ENCODE data around the gene GGA2. TPM values are rescaled to one million over a fixed set of nuclear protein-coding genes. Genes with fewer than 3 reads are reported as not detected.

GGA2 gene
- total RNA-seq, 6 experiments from 2014 or later = 19.2 to 31.7 (median 27.8) TPM

GRCh38 chr16:23534868-23535860 is 24.9 kb upstream of the GGA2 start:
- H3K27ac ChIP-seq = no peak overlapping the region
- peaks cover 0 to 4% (median 0%) of the 10 kb centered on the region in 4 donors for H3K4me1 ChIP-seq
- ATAC-seq (no peak), DNase-seq (no peak)
- TF ChIP-seq POLR2A (IDR thresholded peaks at IDR 0.05) = no peak
- H3K36me3 ChIP-seq = peaks cover 0 to 61% (median 13%) of the 10 kb centered on the region in 4 donors
- H3K27me3 ChIP-seq = no peaks in the 10 kb centered on the region
- intact Hi-C loops (cut with DNase I) = no loop called here
- 97% methylated on average over 5 of the region's 19 CpGs for WGBS (ENCODE audit: insufficient coverage, low coverage, low lambda C conversion rate, missing lambda C conversion rate)
- no peaks in the 10 kb centered on the region for H3K9me3 ChIP-seq
- no peak overlapping the region for H3K4me3 ChIP-seq

DNA sequence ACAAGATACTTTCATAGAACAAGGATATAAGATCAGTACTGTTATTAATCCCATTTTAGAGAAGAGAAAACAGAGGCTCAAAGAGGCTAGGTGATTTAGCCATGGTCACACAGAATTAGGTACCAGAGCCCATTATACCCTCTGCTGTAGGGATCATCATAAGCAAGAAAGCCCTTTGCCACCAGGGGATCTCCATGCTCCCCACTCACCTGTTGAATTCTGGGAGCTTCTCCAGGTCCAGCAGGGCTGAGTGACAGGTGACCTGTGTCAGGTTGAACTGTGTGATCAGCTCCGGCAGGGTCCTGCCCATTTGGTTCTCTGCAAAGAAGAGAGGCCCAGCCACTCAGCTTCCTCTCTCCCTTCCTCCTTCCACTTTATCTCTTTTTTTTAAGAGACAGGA is 22.2 kb upstream of the GGA2 start:
- TF ChIP-seq POLR2A (IDR thresholded peaks at IDR 0.05) (no peak), CTCF (IDR thresholded peaks at IDR 0.05) (no peak)
- ATAC-seq = no peak
- Histone ChIP-seq H3K4me1 (no peaks in the 10 kb centered on the region), H3K9me3 (no peaks in the 10 kb centered on the region), H3K36me3 (peaks cover 0 to 63% (median 11%) of the 10 kb centered on the region in 4 donors), H3K27ac (no peak overlapping the region), H3K4me3 (no peak overlapping the region), H3K27me3 (no peaks in the 10 kb centered on the region)
- WGBS (ENCODE audit: insufficient coverage, low coverage, low lambda C conversion rate, missing lambda C conversion rate) = no CpG with 5 or more reads among the region's 1 CpG
- intact Hi-C loops (cut with DNase I) = no loop called here
- no peak for DNase-seq

- no peaks in the 10 kb centered on the region for H3K9me3 ChIP-seq
- no peaks in the 10 kb centered on the region for H3K4me1 ChIP-seq
- no peak overlapping the region for H3K27ac ChIP-seq
- no peaks in the 10 kb centered on the region for H3K27me3 ChIP-seq
- no peak overlapping the region for H3K4me3 ChIP-seq
- no peak for TF ChIP-seq CTCF (IDR thresholded peaks at IDR 0.05)
- no peak for TF ChIP-seq POLR2A (IDR thresholded peaks at IDR 0.05)
- ATAC-seq (no peak), DNase-seq (no peak)
- peaks cover 0 to 54% (median 11%) of the 10 kb centered on the region in 4 donors for H3K36me3 ChIP-seq
- WGBS (ENCODE audit: insufficient coverage, low coverage, low lambda C conversion rate, missing lambda C conversion rate) = 96% methylated on average over 5 of the region's 5 CpGs
- intact Hi-C loops (cut with DNase I) = no loop called here
These were observed 19.8 kb upstream of the GGA2 start for GRCh38 chr16:23530062-23530461.

DNA sequence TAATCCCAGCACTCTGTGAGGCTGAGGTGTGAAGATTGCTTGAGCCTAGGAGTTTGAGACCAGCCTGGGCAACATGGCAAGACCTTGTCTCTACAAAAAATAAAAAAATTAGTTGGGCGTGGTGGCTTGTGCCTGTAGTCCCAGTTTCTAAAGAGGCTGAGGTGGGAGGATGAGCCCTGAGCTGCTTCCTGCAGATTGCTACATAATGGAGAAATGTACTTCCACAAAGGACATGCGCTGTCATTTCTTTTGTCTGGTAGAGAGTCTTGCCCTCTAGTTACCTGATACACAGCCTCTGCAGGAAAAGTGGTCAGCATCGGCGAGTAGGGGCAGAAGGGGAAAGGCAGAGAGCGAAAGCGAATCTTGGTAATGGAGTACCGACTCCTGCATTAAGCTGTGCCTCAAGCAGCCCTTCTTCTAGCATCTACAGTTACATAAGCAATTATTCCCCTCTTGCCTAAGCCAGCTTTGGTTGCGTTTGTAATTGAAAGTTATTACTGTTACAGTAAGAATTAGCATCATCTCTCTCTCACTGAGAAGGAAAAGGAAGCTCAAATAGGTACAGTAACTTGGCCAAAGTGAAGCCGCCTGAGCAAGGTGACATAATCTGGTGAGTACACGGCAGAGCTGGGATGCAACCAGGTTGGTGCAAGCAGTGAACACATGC is 18.5 kb upstream of the GGA2 start:
- no peaks in the 10 kb centered on the region for H3K9me3 ChIP-seq
- WGBS (ENCODE audit: insufficient coverage, low coverage, low lambda C conversion rate, missing lambda C conversion rate) = 89% methylated on average over 9 of the region's 10 CpGs
- H3K27ac ChIP-seq = no peak overlapping the region
- no peaks in the 10 kb centered on the region for H3K4me1 ChIP-seq
- no peak for TF ChIP-seq CTCF (IDR thresholded peaks at IDR 0.05)
- TF ChIP-seq POLR2A (IDR thresholded peaks at IDR 0.05) = no peak
- DNase-seq (no peak), ATAC-seq (peak in 2 of 4 donors; percentile 12 to 26)
- peaks cover 0 to 51% (median 8%) of the 10 kb centered on the region in 4 donors for H3K36me3 ChIP-seq
- intact Hi-C loops (cut with DNase I) = no loop called here
- H3K4me3 ChIP-seq = no peak overlapping the region
- no peaks in the 10 kb centered on the region for H3K27me3 ChIP-seq

Data from right lobe of liver (tissue), 6 donors.